Iris pigment epithelial cell (primary cell): Measurements from ENCODE around the gene VEZF1.

Experiments
- DNase-seq: peaks from one replicate; pipeline ENCODE4 v3.0.0-alpha.2; 2011; ENCODE audit warnings: low read depth

VEZF1 gene

GRCh38 chr17:57928928-57929327 is 59.1 kb downstream of the VEZF1 start:
- DNase-seq: no peak

GRCh38 chr17:57927048-57927723 is 60.9 kb downstream of the VEZF1 start:
- DNase-seq: peak; percentile 54

GRCh38 chr17:57926723-57927047 is 61.4 kb downstream of the VEZF1 start:
- DNase-seq: no peak

GRCh38 chr17:57925361-57925990 is 62.6 kb downstream of the VEZF1 start:
- DNase-seq: no peak

GRCh38 chr17:57924677-57925076 is 63.4 kb downstream of the VEZF1 start:
- no peak for DNase-seq
